NB4 (cell line): ENCODE results near the gene CCDC158.

ENCODE experiments used
- DNase-seq: peaks from one replicate; pipeline ENCODE4 v3.0.0; 2010; ENCODE audit warnings: low read depth
- H3K4me3 ChIP-seq: one replicate; pipeline ENCODE4 v1.5.1; 2011; ENCODE audit warnings: mild to moderate bottlenecking, low read depth, low read length, moderate library complexity
- CTCF ChIP-seq: IDR thresholded peaks from one replicate; pipeline ENCODE4 v1.5.1; 2012; ENCODE audit warnings: low read depth, low read length
- MYC ChIP-seq: IDR thresholded peaks from 2 replicates; pipeline ENCODE4 v1.6.1; 2011; ENCODE audit warnings: low read depth, low read length
- POLR2A ChIP-seq: IDR thresholded peaks from 2 replicates; pipeline ENCODE4 v1.6.1; 2011; ENCODE audit warnings: mild to moderate bottlenecking; ENCODE audit not compliant: insufficient read length; ENCODE audit errors: extremely low read depth
- TF ChIP-seq, protein P1 (sequence below): IDR thresholded peaks from 2 replicates; pipeline ENCODE4 v1.6.1; 2011; ENCODE audit warnings: low read depth, low read length

Gene CCDC158

DNA sequence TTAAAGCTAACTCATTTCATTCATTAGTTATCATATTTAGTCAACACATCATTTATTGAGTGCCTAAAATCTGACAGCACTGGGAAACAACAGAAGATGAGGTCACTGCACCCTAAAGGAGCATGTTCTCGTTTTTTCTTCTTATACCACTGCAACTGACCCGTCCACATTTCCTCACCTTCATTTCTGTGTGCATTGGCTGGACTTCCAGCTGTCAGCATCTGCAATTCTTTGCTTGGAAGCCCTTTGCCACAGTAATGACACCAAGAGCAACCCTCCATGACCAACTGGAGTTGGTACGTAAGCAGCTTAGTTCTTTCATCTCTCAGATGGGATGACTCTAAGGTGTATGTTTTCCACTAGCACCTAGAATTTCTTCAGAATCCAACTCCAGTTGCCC, 27.3 kb upstream of the CCDC158 start:
- no peak for DNase-seq
- TF ChIP-seq POLR2A (no peak), CTCF (no peak), MYC (no peak)
- TF ChIP-seq, protein P1, sequence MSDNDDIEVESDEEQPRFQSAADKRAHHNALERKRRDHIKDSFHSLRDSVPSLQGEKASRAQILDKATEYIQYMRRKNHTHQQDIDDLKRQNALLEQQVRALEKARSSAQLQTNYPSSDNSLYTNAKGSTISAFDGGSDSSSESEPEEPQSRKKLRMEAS: no peak
- H3K4me3 ChIP-seq: no peak overlapping the region

GRCh38 chr4:76447393-76447851, 26.5 kb upstream of the CCDC158 start:
- H3K4me3 ChIP-seq: no peak overlapping the region
- no peak for TF ChIP-seq CTCF
- no peak for TF ChIP-seq MYC
- TF ChIP-seq POLR2A: no peak
- TF ChIP-seq, protein P1: no peak
- no peak for DNase-seq

DNA sequence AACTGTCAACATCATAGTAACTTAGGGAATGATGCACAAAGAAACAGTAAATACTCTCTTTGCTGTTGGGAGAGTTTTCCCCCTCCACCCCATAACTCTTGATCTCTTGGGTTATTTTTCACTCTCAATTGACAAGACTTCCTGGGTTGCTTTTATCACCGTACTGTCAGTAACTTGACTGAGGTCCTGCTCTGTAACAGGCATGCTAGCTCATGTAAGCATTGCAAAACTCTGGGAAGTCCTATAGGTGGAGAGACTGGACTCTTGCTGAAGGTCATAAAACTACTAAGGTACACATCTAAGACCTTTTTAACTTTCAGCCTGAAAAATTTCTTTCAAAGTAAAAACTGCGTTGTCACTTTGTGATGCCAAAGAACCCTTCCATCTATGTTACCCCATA, 25.0 kb upstream of the CCDC158 start:
- TF ChIP-seq, protein P1: no peak
- no peak for TF ChIP-seq POLR2A
- no peak for TF ChIP-seq MYC
- TF ChIP-seq CTCF: no peak
- H3K4me3 ChIP-seq: no peak overlapping the region
- DNase-seq: no peak

GRCh38 chr4:76443376-76443775, 22.4 kb upstream of the CCDC158 start:
- no peak for DNase-seq
- no peak for TF ChIP-seq POLR2A
- no peak for TF ChIP-seq MYC
- TF ChIP-seq, protein P1: no peak
- TF ChIP-seq CTCF: no peak
- H3K4me3 ChIP-seq: no peak overlapping the region

GRCh38 chr4:76442807-76443206, 21.9 kb upstream of the CCDC158 start:
- TF ChIP-seq MYC: no peak
- no peak for TF ChIP-seq CTCF
- TF ChIP-seq, protein P1: no peak
- TF ChIP-seq POLR2A: no peak
- DNase-seq: no peak
- H3K4me3 ChIP-seq: no peak overlapping the region
